ENCODE data around the gene GPR149. TPM values are rescaled to one million over a fixed set of nuclear protein-coding genes. Genes with fewer than 3 reads are reported as not detected.

GPR149 gene
- total RNA-seq, 1 experiment from 2014 or later = not detected

DNA sequence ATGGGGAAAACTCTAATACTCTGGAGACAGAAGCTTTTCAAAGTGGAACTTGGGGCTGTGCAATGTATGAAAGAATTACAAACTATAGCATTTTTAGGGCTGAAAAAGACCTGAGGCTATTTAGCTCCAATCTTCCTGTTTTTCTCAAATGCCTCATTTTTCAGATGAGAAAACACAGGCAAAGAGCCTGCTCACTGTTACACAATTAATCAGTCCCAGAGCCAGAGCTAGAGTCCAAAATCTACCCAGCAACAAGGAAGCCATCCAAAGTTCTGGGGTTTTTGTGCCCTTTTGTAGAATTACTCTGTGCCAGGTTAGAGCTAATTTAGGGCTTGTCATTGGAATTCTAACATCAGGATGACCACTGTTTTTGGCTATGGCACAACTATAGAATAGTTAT lies 45.5 kb downstream of the GPR149 start:
- H3K27me3 ChIP-seq (ENCODE audit: insufficient read depth, low read length) = no peaks in the 10 kb centered on the region
- no peak overlapping the region for H2BK5ac ChIP-seq (ENCODE audit: insufficient read length, low read length)
- Mint-ChIP-seq H3K27me3 (ENCODE audit: low read depth) (no peaks in the 10 kb centered on the region; the same call in 1 of the 2 replicates), H3K36me3 (ENCODE audit: insufficient read depth in 1 of 3, low read depth in 3 of 3) (no peaks in the 10 kb centered on the region), H3K4me1 (0 out of 4 replicates have a peak, but pooled peaks cover 0 to 4% of the 10 kb centered on the region in 2 experiments), H3K9me3 (no peaks in the 10 kb centered on the region), H3K4me3 (no peak overlapping the region), H3K27ac (no peak overlapping the region)
- H3K79me1 ChIP-seq (ENCODE audit: insufficient read depth, low read depth, low read length, poor library complexity, severe bottlenecking) = no peaks in the 10 kb centered on the region
- H3K79me2 ChIP-seq (ENCODE audit: insufficient read depth, low read length) = no peaks in the 10 kb centered on the region
- no peaks in the 10 kb centered on the region for H4K20me1 ChIP-seq (ENCODE audit: control insufficient read depth, insufficient read depth, insufficient read length)
- no peak overlapping the region for H4K8ac ChIP-seq (replicated peaks; ENCODE audit: insufficient read length, low read depth, low read length)
- H3K27ac ChIP-seq (ENCODE audit: insufficient read length, low read depth, low read length) = no peak overlapping the region
- no peak overlapping the region for H4K5ac ChIP-seq (ENCODE audit: insufficient read length, low read depth, low read length)
- H3K23ac ChIP-seq (ENCODE audit: insufficient read length, low read depth, low read length) = no peak overlapping the region
- no peak overlapping the region for H2BK15ac ChIP-seq (ENCODE audit: low read depth, low read length)
- H2AFZ ChIP-seq (ENCODE audit: low read length) = no peak overlapping the region
- H3K14ac ChIP-seq (ENCODE audit: insufficient read depth, low read length) = no peak overlapping the region
- no peak overlapping the region for H3K4me2 ChIP-seq (ENCODE audit: insufficient read depth, insufficient read length, low read length)
- H2BK12ac ChIP-seq (ENCODE audit: insufficient read length, low read depth, low read length) = no peak overlapping the region
- TF ChIP-seq, protein P1, sequence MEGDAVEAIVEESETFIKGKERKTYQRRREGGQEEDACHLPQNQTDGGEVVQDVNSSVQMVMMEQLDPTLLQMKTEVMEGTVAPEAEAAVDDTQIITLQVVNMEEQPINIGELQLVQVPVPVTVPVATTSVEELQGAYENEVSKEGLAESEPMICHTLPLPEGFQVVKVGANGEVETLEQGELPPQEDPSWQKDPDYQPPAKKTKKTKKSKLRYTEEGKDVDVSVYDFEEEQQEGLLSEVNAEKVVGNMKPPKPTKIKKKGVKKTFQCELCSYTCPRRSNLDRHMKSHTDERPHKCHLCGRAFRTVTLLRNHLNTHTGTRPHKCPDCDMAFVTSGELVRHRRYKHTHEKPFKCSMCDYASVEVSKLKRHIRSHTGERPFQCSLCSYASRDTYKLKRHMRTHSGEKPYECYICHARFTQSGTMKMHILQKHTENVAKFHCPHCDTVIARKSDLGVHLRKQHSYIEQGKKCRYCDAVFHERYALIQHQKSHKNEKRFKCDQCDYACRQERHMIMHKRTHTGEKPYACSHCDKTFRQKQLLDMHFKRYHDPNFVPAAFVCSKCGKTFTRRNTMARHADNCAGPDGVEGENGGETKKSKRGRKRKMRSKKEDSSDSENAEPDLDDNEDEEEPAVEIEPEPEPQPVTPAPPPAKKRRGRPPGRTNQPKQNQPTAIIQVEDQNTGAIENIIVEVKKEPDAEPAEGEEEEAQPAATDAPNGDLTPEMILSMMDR (conservative IDR thresholded peaks at IDR 0.05) = no peak
- no peak overlapping the region for H3K9ac ChIP-seq (ENCODE audit: extremely low read depth, insufficient read length, low read length)
- no peak overlapping the region for H3K18ac ChIP-seq (ENCODE audit: insufficient read length, low read depth, low read length)
- no peak overlapping the region for H2AK5ac ChIP-seq (ENCODE audit: insufficient read length, low read length)
- H3K4me1 ChIP-seq (ENCODE audit: insufficient read depth, low read length) = no peaks in the 10 kb centered on the region
- H2BK20ac ChIP-seq (ENCODE audit: low read depth, low read length, poor library complexity, severe bottlenecking) = no peak overlapping the region
- H3K56ac ChIP-seq (ENCODE audit: insufficient read length, low read depth, low read length) = no peak overlapping the region
- H3T11ph ChIP-seq (ENCODE audit: low read length) = no peak overlapping the region
- H2BK120ac ChIP-seq (ENCODE audit: low read depth, low read length, poor library complexity, severe bottlenecking) = no peak overlapping the region
- no peak for DNase-seq
- no peaks in the 10 kb centered on the region for H3K9me3 ChIP-seq (ENCODE audit: control insufficient read depth, low read depth, low read length)
- H3K4ac ChIP-seq (ENCODE audit: low read depth, low read length) = no peak overlapping the region
- H3K23me2 ChIP-seq (ENCODE audit: insufficient read length, low read depth, low read length, poor library complexity, severe bottlenecking) = no peaks in the 10 kb centered on the region
- H4K91ac ChIP-seq (ENCODE audit: insufficient read length, low read depth, low read length) = no peak overlapping the region
